Measurements from ENCODE around the gene MAP2K1. TPM values are rescaled to one million over a fixed set of nuclear protein-coding genes. Genes with fewer than 3 reads are reported as not detected.

Gene MAP2K1
- total RNA-seq, 3 donors from 2014 or later = 29.2 to 59.7 (median 38.5) TPM

DNA sequence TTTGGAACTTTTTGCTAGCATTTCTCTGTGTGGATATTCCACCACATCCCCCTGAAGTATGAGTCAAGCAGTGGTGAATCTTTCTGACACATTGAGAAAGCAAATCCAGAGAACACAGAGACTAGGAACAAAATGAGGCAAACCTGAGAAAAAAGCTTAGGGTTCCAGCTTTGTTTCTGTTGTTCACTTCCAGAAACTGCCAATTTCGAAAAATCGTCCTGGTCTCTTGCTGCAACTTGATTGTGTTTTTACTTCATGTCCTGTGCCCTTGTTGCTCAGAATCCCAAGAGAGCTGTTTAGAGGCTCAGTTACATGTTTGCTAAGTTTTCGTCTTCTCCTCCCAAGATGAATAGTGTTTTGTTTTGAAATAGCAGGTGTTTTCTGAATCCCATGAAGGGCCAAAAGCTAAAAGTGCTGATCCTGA lies 13.7 kb downstream of the MAP2K1 start:
- Histone ChIP-seq H3K27ac (no peak overlapping the region), H3K36me3 (no peaks in the 10 kb centered on the region), H3K27me3 (no peaks in the 10 kb centered on the region), H3K4me1 (no peaks in the 10 kb centered on the region), H3K4me3 (no peak overlapping the region), H3K9me3 (no peaks in the 10 kb centered on the region)
- intact Hi-C loops (cut with DNase I; ENCODE audit: low total_unique reads) = no loop called here
- DNase-seq (ENCODE audit: low spot score in 2 of 2) = no peak
- TF ChIP-seq, protein P1, sequence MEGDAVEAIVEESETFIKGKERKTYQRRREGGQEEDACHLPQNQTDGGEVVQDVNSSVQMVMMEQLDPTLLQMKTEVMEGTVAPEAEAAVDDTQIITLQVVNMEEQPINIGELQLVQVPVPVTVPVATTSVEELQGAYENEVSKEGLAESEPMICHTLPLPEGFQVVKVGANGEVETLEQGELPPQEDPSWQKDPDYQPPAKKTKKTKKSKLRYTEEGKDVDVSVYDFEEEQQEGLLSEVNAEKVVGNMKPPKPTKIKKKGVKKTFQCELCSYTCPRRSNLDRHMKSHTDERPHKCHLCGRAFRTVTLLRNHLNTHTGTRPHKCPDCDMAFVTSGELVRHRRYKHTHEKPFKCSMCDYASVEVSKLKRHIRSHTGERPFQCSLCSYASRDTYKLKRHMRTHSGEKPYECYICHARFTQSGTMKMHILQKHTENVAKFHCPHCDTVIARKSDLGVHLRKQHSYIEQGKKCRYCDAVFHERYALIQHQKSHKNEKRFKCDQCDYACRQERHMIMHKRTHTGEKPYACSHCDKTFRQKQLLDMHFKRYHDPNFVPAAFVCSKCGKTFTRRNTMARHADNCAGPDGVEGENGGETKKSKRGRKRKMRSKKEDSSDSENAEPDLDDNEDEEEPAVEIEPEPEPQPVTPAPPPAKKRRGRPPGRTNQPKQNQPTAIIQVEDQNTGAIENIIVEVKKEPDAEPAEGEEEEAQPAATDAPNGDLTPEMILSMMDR (IDR thresholded peaks at IDR 0.05) = no peak
- TF ChIP-seq POLR2A (IDR thresholded peaks at IDR 0.05) (no peak), POLR2AphosphoS5 (IDR thresholded peaks at IDR 0.05) (no peak)

DNA sequence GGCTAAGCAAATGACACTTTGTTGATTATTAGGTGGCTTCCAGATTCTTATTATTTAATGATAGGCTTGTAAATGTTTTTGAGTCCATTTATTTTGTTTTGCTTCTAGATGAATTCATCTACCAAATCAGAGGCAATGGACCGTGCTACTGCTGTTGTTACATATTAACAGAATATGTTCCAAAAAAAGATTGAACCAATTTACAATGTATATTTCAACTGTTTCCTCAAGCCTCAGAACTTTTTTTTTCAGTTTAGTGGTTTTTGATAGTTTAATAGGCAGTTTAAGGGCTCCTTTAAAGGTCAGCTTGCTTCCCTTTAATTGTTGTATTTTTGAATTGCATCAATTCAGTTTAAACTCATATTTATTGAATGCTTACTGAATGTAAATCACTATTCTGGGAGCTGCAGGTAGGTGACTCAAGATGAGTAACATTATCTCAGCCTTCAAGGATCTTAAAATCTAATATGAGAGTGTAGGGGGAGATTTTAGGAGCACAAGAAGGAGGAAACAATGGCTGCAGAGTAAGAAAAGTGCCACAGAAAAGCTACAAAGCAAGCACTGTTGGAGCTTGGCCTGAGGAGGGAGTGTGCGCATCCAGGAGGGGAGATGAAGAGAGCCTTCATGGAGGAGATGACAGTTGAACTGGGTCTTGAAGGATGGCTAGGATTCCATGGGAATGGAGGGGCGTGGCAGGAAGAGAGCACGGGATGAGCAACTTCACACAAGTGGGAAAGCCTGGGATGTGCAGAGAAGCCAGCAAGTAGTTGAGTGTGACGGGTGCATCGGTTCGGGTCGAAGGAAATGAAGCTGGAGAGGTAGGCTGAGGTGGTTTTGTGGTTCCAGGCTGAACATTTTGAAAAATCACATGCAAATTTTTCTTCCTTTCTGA lies 14.7 kb downstream of the MAP2K1 start:
- Histone ChIP-seq H3K27me3 (no peaks in the 10 kb centered on the region), H3K4me3 (no peak overlapping the region), H3K9me3 (no peaks in the 10 kb centered on the region), H3K4me1 (no peaks in the 10 kb centered on the region), H3K27ac (no peak overlapping the region), H3K36me3 (no peaks in the 10 kb centered on the region)
- no peak for DNase-seq (ENCODE audit: low spot score in 2 of 2)
- no peak for TF ChIP-seq POLR2AphosphoS5 (IDR thresholded peaks at IDR 0.05)
- TF ChIP-seq, protein P1 (IDR thresholded peaks at IDR 0.05) = no peak
- TF ChIP-seq POLR2A (IDR thresholded peaks at IDR 0.05) = no peak
- intact Hi-C loops (cut with DNase I; ENCODE audit: low total_unique reads) = loop anchor here (2.0 kb wide), 1 partner anchor 17 kb away; no protein-coding TSS in a partner anchor

DNA sequence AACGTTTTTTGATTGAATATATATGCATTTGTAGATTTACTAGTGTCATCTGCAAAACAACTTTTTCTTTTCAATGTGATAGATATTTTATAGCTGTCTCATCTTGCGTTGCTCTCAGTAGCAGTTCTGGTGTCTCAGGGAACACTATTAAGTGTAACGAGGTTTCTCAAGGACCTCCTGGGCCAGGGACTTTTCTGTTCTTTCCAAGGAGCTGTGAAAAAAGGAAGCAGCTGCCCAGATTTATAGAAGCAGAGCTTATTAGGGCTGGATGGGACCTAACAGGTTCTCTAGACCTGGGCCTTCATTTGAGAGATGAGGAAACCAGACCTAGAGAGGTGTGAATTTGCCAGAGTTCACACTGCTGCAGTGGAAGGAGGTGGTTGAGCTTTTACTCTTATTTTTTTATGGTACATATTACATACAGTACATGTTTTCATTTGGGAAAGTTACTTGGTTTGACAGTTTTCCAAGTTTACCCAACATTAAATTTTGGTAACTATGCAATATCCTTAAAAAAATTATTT lies 16.1 kb downstream of the MAP2K1 start:
- intact Hi-C loops (cut with DNase I; ENCODE audit: low total_unique reads) = loop anchor here (2.0 kb wide), 1 partner anchor 16 kb away; no protein-coding TSS in a partner anchor
- H3K9me3 ChIP-seq = no peaks in the 10 kb centered on the region
- no peak for DNase-seq (ENCODE audit: low spot score in 2 of 2)
- H3K4me3 ChIP-seq = no peak overlapping the region
- no peaks in the 10 kb centered on the region for H3K27me3 ChIP-seq
- TF ChIP-seq POLR2AphosphoS5 (IDR thresholded peaks at IDR 0.05) (no peak), POLR2A (IDR thresholded peaks at IDR 0.05) (no peak)
- TF ChIP-seq, protein P1 (IDR thresholded peaks at IDR 0.05) = no peak
- no peaks in the 10 kb centered on the region for H3K36me3 ChIP-seq
- no peak overlapping the region for H3K27ac ChIP-seq
- no peaks in the 10 kb centered on the region for H3K4me1 ChIP-seq

DNA sequence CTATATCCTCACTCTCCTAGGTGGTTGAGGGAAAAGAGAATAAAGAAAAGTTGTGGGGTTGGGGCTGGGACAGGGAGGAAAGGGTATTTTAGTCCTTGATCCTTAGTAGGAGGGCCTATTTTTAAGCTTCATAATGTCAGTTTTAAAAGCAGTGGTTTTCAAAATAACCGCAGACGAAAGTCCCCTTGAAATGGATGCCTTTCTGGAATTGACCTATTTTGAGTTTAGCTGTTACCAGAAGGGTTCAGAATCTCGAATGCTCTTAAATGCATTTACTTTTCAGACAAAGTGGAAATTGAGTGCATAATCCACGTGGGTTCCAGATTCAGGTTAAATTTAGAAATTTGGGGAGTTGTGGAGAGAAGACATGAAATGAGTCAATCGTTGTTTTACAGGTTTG lies 16.6 kb downstream of the MAP2K1 start:
- Histone ChIP-seq H3K4me3 (no peak overlapping the region), H3K27me3 (no peaks in the 10 kb centered on the region), H3K9me3 (no peaks in the 10 kb centered on the region), H3K4me1 (no peaks in the 10 kb centered on the region), H3K27ac (no peak overlapping the region), H3K36me3 (no peaks in the 10 kb centered on the region)
- intact Hi-C loops (cut with DNase I; ENCODE audit: low total_unique reads) = loop anchor here (2.0 kb wide), 1 partner anchor 15 kb away; no protein-coding TSS in a partner anchor
- no peak for DNase-seq (ENCODE audit: low spot score in 2 of 2)
- TF ChIP-seq POLR2A (IDR thresholded peaks at IDR 0.05) = no peak
- TF ChIP-seq POLR2AphosphoS5 (IDR thresholded peaks at IDR 0.05) = no peak
- TF ChIP-seq, protein P1 (IDR thresholded peaks at IDR 0.05) = no peak

DNA sequence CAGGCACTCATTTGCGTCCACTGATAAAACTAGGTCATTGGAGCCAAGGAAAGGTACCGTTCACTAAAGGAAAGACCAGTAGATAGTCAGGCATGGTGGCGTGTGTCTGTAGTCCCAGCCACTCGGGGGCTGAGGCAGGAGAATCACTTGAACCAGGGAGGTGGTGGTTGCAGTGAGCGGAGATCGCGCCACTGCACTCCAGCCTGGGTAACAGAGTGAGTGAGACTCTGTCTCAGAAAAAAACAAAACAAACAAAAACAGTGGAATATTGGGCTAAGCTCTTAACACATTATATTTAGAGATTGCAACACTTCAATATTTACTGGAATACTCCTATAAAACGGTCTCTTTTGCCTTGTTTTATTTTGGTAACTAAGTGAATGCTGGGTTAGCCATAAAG lies 17.4 kb downstream of the MAP2K1 start:
- DNase-seq (ENCODE audit: low spot score in 2 of 2) = no peak
- TF ChIP-seq, protein P1 (IDR thresholded peaks at IDR 0.05) = no peak
- TF ChIP-seq POLR2A (IDR thresholded peaks at IDR 0.05) (no peak), POLR2AphosphoS5 (IDR thresholded peaks at IDR 0.05) (no peak)
- Histone ChIP-seq H3K9me3 (no peaks in the 10 kb centered on the region), H3K4me3 (no peak overlapping the region), H3K4me1 (no peaks in the 10 kb centered on the region), H3K27me3 (no peaks in the 10 kb centered on the region), H3K36me3 (no peaks in the 10 kb centered on the region), H3K27ac (no peak overlapping the region)
- intact Hi-C loops (cut with DNase I; ENCODE audit: low total_unique reads) = no loop called here

All from breast epithelium (tissue), 4 donors.